GM23338 (cell line): ENCODE data around the gene RABGAP1L. TPM values are rescaled to one million over a fixed set of nuclear protein-coding genes. Genes with fewer than 3 reads are reported as not detected.

Experiments used
- ATAC-seq: fragments of 200-7000 bp; cut with Tn5 transposase; 3 replicates; pipeline ENCODE4 v1.9.1; 2020
- DNase-seq: peaks from one replicate; pipeline ENCODE4 v3.0.0-alpha.2; 2015; ENCODE audit warnings: low spot score
- H2AFZ ChIP-seq: fragments of 200-600 bp; sonication (generic); 2 replicates; pipeline ENCODE4 v1.8.0; 2016; ENCODE audit warnings: antibody characterized with exemption, mild to moderate bottlenecking, moderate library complexity
- H3F3A ChIP-seq: fragments of 200-600 bp; sonication (generic); replicated peaks from 2 replicates; pipeline ENCODE4 v1.8.0; 2017; ENCODE audit warnings: antibody characterized with exemption, mixed run types, low read depth
- H3K27ac ChIP-seq: fragments of 200-600 bp; sonication (generic); 2 replicates; pipeline ENCODE4 v1.6.1; 2016; ENCODE audit warnings: low read depth
- H3K27me3 ChIP-seq: fragments of 200-600 bp; sonication (generic); 2 replicates; pipeline ENCODE4 v1.8.0; 2016; ENCODE audit warnings: mild to moderate bottlenecking, mixed run types, moderate library complexity; ENCODE audit not compliant: insufficient read depth
- H3K36me3 ChIP-seq: fragments of 200-600 bp; sonication (generic); 2 replicates; pipeline ENCODE4 v1.8.0; 2016; ENCODE audit warnings: mild to moderate bottlenecking; ENCODE audit not compliant: insufficient read depth
- H3K4me1 ChIP-seq: fragments of 200-600 bp; sonication (generic); 2 replicates; pipeline ENCODE4 v1.8.0; 2016; ENCODE audit warnings: mild to moderate bottlenecking, moderate library complexity; ENCODE audit not compliant: insufficient read depth
- H3K4me2 ChIP-seq: fragments of 200-600 bp; sonication (generic); 2 replicates; pipeline ENCODE4 v1.7.1; 2017; ENCODE audit warnings: mixed run types
- H3K4me3 ChIP-seq: fragments of 200-600 bp; sonication (generic); 2 replicates; pipeline ENCODE4 v1.6.1; 2016; ENCODE audit warnings: mixed run types
- H3K79me2 ChIP-seq: fragments of 200-600 bp; sonication (generic); replicated peaks from 2 replicates; pipeline ENCODE4 v1.8.0; 2017; ENCODE audit warnings: mild to moderate bottlenecking; ENCODE audit not compliant: insufficient read depth
- H3K9me2 ChIP-seq: fragments of 200-600 bp; sonication (generic); 2 replicates; pipeline ENCODE4 v1.8.0; 2017; ENCODE audit not compliant: insufficient read depth
- H4K20me1 ChIP-seq: fragments of 200-600 bp; sonication (generic); replicated peaks from 2 replicates; pipeline ENCODE4 v1.8.0; 2017; ENCODE audit warnings: mild to moderate bottlenecking; ENCODE audit not compliant: insufficient read depth
- H3K27ac Mint-ChIP-seq: 2 replicates; pipeline ENCODE4 v1.8.0; 2020; ENCODE audit warnings: inconsistent platforms, mild to moderate bottlenecking, moderate library complexity, mixed read lengths
- H3K27me3 Mint-ChIP-seq: 3 replicates; pipeline ENCODE4 v1.8.0; 2022; ENCODE audit warnings: low read depth, mild to moderate bottlenecking, moderate library complexity, mixed read lengths, inconsistent platforms; ENCODE audit not compliant: insufficient read depth, poor library complexity
- H3K36me3 Mint-ChIP-seq: 3 replicates; pipeline ENCODE4 v1.8.0; 2021; ENCODE audit warnings: low read depth, mild to moderate bottlenecking, inconsistent platforms, moderate library complexity, mixed read lengths
- H3K4me1 Mint-ChIP-seq: 3 replicates; pipeline ENCODE4 v1.8.0; 2020; ENCODE audit warnings: mild to moderate bottlenecking, inconsistent platforms, mixed read lengths
- H3K4me3 Mint-ChIP-seq: 3 replicates; pipeline ENCODE4 v1.8.0; 2021; ENCODE audit warnings: moderate library complexity, mild to moderate bottlenecking, inconsistent platforms, mixed read lengths
- H3K9me3 Mint-ChIP-seq: 3 replicates; pipeline ENCODE4 v1.8.0; 2020; ENCODE audit warnings: moderate library complexity, mild to moderate bottlenecking, inconsistent platforms, mixed read lengths
- CREB1 ChIP-seq: fragments of 250-450 bp; sonication (Bioruptor Pico); IDR thresholded peaks from 2 replicates; pipeline ENCODE4 v1.5.0; 2020; ENCODE audit warnings: low read depth, mild to moderate bottlenecking, moderate library complexity
- EZH2 ChIP-seq: fragments of 200-600 bp; sonication (generic); IDR thresholded peaks from one replicate; pipeline ENCODE4 v1.8.0; 2017; ENCODE audit warnings: antibody characterized with exemption, mild to moderate bottlenecking, low read depth; ENCODE audit not compliant: unreplicated experiment
- EZH2phosphoT487 ChIP-seq: fragments of 200-600 bp; sonication (generic); IDR thresholded peaks from one replicate; pipeline ENCODE4 v1.8.1; 2018; ENCODE audit warnings: antibody characterized with exemption; ENCODE audit not compliant: unreplicated experiment
- JUNB ChIP-seq: IDR thresholded peaks from one replicate; pipeline ENCODE4 v1.6.1; 2016; ENCODE audit warnings: antibody characterized with exemption; ENCODE audit not compliant: unreplicated experiment
- NANOG ChIP-seq: IDR thresholded peaks from 2 replicates; pipeline ENCODE4 v1.6.1; 2016; ENCODE audit warnings: antibody characterized with exemption, borderline replicate concordance
- POLR2AphosphoS5 ChIP-seq: IDR thresholded peaks from 2 replicates; pipeline ENCODE4 v1.6.1; 2016; ENCODE audit warnings: antibody characterized with exemption, low read depth
- STAT1 ChIP-seq: IDR thresholded peaks from one replicate; pipeline ENCODE4 v1.6.1; 2016; ENCODE audit warnings: antibody characterized with exemption; ENCODE audit not compliant: unreplicated experiment
- ZNF114 ChIP-seq: fragments of 250-450 bp; sonication (Bioruptor Pico); IDR thresholded peaks from 2 replicates; pipeline ENCODE4 v1.5.0; 2020; ENCODE audit warnings: mild to moderate bottlenecking, moderate library complexity
- ZNF331 ChIP-seq: fragments of 250-450 bp; sonication (Bioruptor Pico); IDR thresholded peaks from 2 replicates; pipeline ENCODE4 v1.5.0; 2020; ENCODE audit warnings: low read depth, mild to moderate bottlenecking, moderate library complexity
- polyA plus RNA-seq: library from polyadenylated mRNA; unstranded; fragments of >200 nt; fragmentation: Nextera tagmentation; extraction: Ambion mirVana; gene quantifications from 2 replicates; pipeline ENCODE4 v1.2.1, GENCODE V29; 2016
- total RNA-seq: library from RNA; depleted of rRNA; stranded (reverse); fragments of >200 nt; shearing (Covaris generic); gene quantifications from 2 replicates; pipeline ENCODE4 v1.2.3, GENCODE V29; 2014
- TF ChIP-seq, protein P1 (sequence below), 2 experiments: fragments of 200-600 bp in 1 of 2; sonication (generic) in 1 of 2; conservative IDR thresholded peaks; 2 replicates each; pipeline versions ENCODE4 v1.5.1 to v1.6.1; 2016 to 2017; ENCODE audit warnings: antibody characterized with exemption in 2 of 2, low read depth in 2 of 2, mild to moderate bottlenecking in 2 of 2, moderate library complexity in 1 of 2
- TF ChIP-seq, protein P2 (sequence below): fragments of 250-450 bp; sonication (Bioruptor Pico); IDR thresholded peaks from 2 replicates; pipeline ENCODE4 v1.5.0; 2020; ENCODE audit warnings: mild to moderate bottlenecking, moderate library complexity
- TF ChIP-seq, protein P3 (sequence below): IDR thresholded peaks from 2 replicates; pipeline ENCODE4 v1.6.1; 2016; ENCODE audit warnings: antibody characterized with exemption
- TF ChIP-seq, protein P4 (sequence below): IDR thresholded peaks from one replicate; pipeline ENCODE4 v1.6.1; 2018; ENCODE audit warnings: antibody characterized with exemption; ENCODE audit not compliant: unreplicated experiment

RABGAP1L gene
- total and polyA plus RNA-seq, 2 experiments from 2014 or later = 83.2 to 136 TPM

DNA sequence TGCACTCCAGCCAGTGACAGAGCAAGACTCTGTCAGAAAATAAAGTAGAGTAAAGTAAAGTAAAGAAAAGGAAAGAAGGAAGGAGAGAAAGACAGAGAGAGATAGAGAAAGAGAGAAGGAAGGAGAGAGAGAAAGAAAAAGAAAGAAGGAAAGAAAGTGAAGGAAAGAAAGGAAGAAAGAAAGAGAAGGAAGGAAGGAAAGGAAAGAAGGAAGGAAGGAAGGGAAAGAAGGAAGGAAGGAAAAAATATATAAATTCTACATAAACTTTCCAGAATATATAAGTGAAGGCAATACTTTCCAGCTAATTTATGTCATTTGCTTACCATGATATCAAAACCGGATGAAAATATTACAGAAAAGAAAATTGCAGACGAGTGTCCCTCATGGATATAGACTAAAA is 216.7 kb downstream of the RABGAP1L start:
- H3K4me2 ChIP-seq = no peak overlapping the region
- H3K27ac ChIP-seq = no peak overlapping the region
- H3K79me2 ChIP-seq = no peaks in the 10 kb centered on the region
- Mint-ChIP-seq H3K4me1 (peaks cover 17% of the 10 kb centered on the region), H3K9me3 (no peaks in the 10 kb centered on the region), H3K27me3 (no peaks in the 10 kb centered on the region), H3K4me3 (no peak overlapping the region), H3K27ac (no peak overlapping the region), H3K36me3 (no peaks in the 10 kb centered on the region; the same call in 2 of the 3 replicates)
- TF ChIP-seq NANOG (no peak), POLR2AphosphoS5 (no peak), STAT1 (no peak), EZH2 (no peak), ZNF114 (CRISPR knock-in tag) (no peak), JUNB (no peak), CREB1 (no peak), ZNF331 (CRISPR knock-in tag) (no peak), EZH2phosphoT487 (no peak)
- TF ChIP-seq, protein P1, sequence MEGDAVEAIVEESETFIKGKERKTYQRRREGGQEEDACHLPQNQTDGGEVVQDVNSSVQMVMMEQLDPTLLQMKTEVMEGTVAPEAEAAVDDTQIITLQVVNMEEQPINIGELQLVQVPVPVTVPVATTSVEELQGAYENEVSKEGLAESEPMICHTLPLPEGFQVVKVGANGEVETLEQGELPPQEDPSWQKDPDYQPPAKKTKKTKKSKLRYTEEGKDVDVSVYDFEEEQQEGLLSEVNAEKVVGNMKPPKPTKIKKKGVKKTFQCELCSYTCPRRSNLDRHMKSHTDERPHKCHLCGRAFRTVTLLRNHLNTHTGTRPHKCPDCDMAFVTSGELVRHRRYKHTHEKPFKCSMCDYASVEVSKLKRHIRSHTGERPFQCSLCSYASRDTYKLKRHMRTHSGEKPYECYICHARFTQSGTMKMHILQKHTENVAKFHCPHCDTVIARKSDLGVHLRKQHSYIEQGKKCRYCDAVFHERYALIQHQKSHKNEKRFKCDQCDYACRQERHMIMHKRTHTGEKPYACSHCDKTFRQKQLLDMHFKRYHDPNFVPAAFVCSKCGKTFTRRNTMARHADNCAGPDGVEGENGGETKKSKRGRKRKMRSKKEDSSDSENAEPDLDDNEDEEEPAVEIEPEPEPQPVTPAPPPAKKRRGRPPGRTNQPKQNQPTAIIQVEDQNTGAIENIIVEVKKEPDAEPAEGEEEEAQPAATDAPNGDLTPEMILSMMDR (conservative IDR thresholded peaks at IDR 0.05; ENCODE audit: low read depth in 2 of 2) = no peak
- TF ChIP-seq, protein P2, sequence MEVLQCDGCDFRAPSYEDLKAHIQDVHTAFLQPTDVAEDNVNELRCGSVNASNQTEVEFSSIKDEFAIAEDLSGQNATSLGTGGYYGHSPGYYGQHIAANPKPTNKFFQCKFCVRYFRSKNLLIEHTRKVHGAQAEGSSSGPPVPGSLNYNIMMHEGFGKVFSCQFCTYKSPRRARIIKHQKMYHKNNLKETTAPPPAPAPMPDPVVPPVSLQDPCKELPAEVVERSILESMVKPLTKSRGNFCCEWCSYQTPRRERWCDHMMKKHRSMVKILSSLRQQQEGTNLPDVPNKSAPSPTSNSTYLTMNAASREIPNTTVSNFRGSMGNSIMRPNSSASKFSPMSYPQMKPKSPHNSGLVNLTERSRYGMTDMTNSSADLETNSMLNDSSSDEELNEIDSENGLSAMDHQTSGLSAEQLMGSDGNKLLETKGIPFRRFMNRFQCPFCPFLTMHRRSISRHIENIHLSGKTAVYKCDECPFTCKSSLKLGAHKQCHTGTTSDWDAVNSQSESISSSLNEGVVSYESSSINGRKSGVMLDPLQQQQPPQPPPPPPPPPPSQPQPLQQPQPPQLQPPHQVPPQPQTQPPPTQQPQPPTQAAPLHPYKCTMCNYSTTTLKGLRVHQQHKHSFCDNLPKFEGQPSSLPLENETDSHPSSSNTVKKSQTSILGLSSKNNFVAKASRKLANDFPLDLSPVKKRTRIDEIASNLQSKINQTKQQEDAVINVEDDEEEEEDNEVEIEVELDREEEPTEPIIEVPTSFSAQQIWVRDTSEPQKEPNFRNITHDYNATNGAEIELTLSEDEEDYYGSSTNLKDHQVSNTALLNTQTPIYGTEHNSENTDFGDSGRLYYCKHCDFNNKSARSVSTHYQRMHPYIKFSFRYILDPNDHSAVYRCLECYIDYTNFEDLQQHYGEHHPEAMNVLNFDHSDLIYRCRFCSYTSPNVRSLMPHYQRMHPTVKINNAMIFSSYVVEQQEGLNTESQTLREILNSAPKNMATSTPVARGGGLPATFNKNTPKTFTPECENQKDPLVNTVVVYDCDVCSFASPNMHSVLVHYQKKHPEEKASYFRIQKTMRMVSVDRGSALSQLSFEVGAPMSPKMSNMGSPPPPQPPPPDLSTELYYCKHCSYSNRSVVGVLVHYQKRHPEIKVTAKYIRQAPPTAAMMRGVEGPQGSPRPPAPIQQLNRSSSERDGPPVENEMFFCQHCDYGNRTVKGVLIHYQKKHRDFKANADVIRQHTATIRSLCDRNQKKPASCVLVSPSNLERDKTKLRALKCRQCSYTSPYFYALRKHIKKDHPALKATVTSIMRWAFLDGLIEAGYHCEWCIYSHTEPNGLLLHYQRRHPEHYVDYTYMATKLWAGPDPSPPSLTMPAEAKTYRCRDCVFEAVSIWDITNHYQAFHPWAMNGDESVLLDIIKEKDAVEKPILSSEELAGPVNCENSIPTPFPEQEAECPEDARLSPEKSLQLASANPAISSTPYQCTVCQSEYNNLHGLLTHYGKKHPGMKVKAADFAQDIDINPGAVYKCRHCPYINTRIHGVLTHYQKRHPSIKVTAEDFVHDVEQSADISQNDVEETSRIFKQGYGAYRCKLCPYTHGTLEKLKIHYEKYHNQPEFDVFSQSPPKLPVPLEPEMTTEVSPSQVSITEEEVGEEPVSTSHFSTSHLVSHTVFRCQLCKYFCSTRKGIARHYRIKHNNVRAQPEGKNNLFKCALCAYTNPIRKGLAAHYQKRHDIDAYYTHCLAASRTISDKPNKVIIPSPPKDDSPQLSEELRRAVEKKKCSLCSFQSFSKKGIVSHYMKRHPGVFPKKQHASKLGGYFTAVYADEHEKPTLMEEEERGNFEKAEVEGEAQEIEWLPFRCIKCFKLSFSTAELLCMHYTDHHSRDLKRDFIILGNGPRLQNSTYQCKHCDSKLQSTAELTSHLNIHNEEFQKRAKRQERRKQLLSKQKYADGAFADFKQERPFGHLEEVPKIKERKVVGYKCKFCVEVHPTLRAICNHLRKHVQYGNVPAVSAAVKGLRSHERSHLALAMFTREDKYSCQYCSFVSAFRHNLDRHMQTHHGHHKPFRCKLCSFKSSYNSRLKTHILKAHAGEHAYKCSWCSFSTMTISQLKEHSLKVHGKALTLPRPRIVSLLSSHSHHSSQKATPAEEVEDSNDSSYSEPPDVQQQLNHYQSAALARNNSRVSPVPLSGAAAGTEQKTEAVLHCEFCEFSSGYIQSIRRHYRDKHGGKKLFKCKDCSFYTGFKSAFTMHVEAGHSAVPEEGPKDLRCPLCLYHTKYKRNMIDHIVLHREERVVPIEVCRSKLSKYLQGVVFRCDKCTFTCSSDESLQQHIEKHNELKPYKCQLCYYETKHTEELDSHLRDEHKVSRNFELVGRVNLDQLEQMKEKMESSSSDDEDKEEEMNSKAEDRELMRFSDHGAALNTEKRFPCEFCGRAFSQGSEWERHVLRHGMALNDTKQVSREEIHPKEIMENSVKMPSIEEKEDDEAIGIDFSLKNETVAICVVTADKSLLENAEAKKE (CRISPR knock-in tag) = no peak
- TF ChIP-seq, protein P3, sequence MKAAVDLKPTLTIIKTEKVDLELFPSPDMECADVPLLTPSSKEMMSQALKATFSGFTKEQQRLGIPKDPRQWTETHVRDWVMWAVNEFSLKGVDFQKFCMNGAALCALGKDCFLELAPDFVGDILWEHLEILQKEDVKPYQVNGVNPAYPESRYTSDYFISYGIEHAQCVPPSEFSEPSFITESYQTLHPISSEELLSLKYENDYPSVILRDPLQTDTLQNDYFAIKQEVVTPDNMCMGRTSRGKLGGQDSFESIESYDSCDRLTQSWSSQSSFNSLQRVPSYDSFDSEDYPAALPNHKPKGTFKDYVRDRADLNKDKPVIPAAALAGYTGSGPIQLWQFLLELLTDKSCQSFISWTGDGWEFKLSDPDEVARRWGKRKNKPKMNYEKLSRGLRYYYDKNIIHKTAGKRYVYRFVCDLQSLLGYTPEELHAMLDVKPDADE = no peak
- TF ChIP-seq, protein P4, sequence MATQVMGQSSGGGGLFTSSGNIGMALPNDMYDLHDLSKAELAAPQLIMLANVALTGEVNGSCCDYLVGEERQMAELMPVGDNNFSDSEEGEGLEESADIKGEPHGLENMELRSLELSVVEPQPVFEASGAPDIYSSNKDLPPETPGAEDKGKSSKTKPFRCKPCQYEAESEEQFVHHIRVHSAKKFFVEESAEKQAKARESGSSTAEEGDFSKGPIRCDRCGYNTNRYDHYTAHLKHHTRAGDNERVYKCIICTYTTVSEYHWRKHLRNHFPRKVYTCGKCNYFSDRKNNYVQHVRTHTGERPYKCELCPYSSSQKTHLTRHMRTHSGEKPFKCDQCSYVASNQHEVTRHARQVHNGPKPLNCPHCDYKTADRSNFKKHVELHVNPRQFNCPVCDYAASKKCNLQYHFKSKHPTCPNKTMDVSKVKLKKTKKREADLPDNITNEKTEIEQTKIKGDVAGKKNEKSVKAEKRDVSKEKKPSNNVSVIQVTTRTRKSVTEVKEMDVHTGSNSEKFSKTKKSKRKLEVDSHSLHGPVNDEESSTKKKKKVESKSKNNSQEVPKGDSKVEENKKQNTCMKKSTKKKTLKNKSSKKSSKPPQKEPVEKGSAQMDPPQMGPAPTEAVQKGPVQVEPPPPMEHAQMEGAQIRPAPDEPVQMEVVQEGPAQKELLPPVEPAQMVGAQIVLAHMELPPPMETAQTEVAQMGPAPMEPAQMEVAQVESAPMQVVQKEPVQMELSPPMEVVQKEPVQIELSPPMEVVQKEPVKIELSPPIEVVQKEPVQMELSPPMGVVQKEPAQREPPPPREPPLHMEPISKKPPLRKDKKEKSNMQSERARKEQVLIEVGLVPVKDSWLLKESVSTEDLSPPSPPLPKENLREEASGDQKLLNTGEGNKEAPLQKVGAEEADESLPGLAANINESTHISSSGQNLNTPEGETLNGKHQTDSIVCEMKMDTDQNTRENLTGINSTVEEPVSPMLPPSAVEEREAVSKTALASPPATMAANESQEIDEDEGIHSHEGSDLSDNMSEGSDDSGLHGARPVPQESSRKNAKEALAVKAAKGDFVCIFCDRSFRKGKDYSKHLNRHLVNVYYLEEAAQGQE = no peak
- no peaks in the 10 kb centered on the region for H3F3A ChIP-seq
- H4K20me1 ChIP-seq = no peaks in the 10 kb centered on the region
- no peaks in the 10 kb centered on the region; the same call in none of the 2 replicates for H3K9me2 ChIP-seq
- H2AFZ ChIP-seq = no peak overlapping the region
- H3K27me3 ChIP-seq = no peaks in the 10 kb centered on the region
- ATAC-seq (no peak), DNase-seq (no peak)
- no peaks in the 10 kb centered on the region for H3K36me3 ChIP-seq
- no peak overlapping the region for H3K4me3 ChIP-seq
- peaks cover 20% of the 10 kb centered on the region for H3K4me1 ChIP-seq
